ENCODE data around the gene CDK19.
A peak's percentile ranks its signal among the peaks of the same experiment; 100 is the strongest.
"Not testable (repeated sequence)": the region's sequence is repeated elsewhere in the genome, so short reads cannot be mapped to it uniquely, and the experiment has no call there.

CDK19 gene

DNA sequence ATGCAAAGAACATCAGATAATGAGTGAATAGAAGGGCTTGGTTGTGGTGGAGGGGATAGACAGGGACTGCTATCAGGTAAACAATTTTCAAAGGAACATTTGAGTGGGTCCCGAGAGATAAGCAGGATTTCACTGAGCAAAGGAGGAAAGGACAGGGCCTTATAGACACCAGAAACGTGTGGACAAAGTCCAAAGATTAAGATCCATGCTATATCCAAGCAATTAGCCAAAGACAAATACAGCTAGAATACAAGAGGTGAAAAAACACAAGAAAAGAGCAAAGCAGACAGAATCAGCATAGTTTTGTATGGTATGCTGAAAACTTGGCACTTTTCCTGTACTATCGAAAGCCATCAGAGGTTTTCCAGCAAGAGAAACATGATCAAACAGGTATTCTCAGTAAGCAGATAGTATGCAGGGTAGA is 59.8 kb downstream of the CDK19 start:
- DNase-seq, result no peak

DNA sequence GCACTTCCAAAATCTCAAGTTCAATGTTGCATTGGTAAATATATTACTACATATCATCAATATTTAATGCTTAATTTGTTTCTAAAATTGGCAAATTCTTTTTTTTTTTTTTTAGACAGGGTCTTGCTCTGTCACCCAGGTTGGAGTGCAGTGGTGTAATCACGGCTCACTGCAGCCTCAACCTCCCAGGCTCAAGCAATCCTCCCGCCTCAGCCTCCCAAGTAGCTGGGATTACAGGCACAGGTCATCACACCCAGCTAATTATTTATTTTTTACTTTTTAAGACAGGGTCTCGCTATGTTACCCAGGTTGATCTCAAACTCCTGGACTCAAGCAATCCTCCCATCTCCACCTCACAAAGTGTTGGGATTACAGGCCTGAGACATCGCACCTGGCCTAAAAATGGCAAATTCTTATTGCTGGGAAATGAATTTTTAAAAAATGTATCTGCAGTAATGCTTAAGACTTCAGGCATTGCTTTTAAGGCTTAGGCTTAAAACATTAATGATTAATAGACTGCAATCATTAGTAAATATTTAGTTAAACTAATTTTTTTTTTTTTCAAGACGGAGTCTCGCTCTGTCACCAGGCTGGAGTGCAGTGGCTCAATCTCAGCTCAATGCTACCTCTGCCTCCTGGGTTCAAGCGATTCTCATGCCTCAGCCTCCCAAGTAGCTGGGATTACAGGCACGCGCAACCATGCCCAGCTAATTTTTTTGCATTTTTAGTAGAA is 61.2 kb downstream of the CDK19 start:
- DNase-seq, result not testable (repeated sequence)

DNA sequence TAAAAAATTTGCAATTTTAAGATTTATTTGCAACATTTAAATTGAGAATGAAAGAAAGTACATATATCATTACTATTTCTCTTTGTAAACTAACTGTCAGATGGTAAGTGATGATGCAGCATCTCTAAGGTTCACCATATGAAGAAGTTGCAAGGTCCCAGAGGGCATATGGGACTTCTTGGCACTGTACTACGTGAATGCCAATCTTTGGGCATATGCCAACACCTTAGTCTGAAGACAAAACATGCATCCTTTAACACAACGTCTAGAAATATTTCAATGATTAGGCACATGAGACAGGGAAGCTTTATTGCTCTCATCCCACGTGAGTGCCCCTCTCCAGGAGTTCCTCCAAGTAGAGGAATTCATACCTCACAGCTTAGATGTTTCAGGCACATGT is 66.8 kb downstream of the CDK19 start:
- DNase-seq, result no peak

DNA sequence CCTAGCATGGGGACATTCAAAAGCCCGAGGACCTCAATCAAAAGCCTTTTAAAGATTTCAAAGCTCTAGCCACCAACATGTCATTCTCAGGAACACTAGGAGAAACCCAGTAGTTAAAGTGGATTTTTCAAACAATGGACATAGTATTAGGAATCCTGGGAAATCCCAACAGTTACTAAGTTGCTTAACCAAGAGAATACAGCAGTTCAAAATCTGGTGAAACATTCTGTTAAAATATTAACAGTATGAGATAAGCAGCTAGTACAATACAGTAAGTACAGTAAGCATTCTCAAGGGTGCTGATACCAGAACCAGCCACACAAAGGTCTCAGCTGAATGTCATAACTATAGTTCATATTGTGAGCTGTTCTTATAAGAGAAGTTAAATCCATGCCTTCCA is 68.6 kb downstream of the CDK19 start:
- DNase-seq, result no peak

DNA sequence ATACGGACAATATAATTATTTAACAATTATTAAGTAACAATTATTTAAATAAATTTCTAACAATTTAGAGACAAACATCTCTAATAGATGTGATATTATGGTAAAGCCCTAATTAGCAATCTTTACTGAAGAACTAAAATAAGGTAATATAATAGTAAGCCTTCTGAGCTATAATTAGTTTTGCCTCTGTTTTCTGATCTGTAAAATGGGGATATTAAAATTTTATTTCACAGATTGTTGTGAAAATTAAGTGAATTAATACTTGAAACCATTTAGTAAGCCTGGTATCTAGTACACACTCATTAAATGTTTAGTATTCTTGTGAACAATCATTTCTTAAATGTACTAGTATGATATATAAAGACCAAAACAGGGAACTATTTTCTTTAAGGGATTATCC is 70.3 kb downstream of the CDK19 start:
- DNase-seq, result no peak

DNA sequence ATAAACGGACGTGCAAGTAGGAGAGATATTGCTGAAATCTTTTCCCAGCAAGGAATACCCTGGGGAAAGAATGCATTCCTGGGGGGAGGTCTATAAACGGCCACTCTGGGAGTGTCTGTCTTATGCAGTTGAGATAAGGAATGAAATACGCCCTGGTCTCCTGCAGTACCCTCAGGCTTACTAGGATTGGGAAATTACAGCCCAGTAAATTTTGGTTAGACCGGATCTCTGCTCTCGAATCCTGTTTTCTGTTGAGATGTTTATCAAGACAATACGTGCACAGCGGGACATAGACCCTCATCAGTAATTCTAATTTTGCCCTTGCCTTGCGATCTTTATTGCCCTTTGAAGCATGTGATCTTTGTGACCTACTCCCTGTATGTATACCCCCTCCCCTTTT is 72.7 kb downstream of the CDK19 start:
- DNase-seq, result peak; percentile 0

DNA sequence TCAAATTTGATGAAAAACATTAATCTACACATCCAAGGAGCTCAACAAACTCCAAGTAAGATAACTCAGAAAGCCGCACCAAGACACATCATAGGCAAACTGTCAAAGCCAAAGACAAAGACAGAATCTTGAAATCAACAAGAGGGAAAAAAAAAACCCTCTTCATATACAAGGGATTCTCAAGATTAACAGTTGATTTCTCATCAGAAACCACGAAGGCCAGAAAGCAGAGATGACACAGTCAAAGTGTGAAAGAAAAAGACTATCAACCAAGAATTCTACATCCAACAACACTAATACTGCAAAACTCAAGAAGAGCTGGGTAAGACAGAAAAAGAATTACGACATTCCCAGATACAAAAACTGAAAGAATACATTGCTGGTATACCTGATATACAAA is 73.8 kb downstream of the CDK19 start:
- DNase-seq, result no peak

DNA sequence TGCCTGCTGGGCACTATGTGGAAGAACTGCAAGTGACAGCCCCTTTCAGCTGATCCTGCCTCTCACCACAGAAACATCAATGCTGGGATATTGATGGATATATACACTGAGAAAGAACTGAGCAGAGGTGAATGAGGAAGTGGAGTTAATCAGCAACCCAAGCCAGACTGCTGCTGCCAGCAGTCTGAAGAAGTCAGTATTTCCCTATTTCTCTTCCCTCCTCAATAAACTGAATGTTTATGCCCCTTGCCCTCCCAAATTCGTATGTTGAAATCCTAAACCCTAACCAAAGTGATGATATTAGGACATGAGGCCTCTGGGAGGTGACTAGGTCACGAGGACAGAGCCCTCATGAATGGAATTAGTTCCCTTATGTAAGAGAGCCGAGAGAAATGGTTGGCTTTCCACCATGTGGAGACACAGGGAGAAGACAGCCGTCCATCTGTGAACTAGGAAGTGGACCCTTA is 76.3 kb downstream of the CDK19 start:
- peak; percentile 5 for DNase-seq

DNA sequence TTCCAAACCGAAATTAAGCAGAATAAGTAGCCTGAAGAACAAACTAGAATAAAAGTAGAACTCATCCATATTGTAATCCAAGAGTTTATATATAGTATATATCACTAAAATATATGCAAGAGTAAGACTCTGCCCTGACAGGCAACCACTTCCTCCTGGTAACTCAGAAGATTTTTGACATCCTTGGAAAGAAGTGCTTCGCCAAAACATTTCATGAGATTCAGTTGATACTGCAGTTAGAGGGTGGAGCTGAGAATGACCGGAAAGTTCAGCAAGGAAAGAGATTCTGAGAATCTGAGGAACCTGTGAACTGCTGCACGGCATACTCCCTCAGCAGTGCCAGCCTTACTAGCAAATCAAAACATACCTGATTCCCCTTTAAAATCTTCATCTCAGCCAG is 79.6 kb downstream of the CDK19 start:
- no peak for DNase-seq

DNA sequence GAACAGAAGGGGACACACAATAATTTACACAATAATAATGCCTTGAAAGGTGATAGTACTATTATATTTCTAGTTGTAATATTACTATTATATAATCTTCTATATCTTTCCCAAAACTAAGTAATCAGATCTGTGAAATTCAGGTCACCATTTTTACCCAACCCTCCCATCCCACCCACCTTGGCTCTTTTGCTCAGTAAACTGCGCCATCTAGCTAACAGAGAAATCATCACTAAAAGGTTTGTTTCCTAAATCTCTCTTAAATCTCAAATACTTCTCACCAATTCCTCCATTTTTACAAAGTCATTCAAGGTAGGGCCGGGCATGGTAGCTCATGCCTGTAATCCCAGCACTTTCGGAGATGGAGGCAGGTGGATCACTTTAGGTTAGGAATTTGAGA is 83.4 kb downstream of the CDK19 start:
- no peak for DNase-seq

DNA sequence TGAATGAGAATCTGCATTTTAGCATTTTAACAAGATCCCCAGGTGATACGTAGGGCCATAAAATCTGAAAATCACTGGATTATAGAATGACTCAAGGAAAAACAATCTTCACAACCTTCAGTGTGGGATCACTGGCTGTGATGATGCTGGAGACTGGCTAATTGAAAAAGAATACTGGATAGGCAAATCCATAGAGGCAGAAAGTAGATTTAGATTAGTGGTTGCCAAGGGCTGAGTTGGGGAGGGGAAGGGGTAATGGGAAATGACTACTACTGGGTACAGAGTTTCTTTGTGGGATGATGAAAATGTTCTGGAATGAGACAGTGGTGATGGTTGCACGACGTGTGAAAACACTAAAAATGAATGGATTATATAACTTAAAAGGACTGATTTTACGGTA is 84.1 kb downstream of the CDK19 start:
- no peak for DNase-seq

DNA sequence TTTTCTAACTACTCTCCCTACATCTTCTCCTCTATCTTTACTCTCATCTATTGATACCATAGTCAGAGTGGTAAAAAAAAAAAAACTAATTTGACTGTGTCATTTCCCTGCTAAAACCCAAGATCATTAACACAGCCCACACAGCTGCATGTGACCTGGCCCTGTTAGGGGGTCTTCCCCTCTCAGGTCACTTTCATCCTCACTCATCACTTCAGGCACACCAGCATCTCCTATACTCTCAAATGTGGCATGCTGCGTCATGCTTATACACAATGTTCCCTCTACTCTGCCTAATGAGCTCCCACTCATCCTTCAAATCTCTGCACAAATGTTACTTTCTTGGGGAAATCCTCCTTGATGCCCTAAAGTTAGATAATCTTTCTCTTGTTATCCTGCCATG is 86.8 kb downstream of the CDK19 start:
- no peak for DNase-seq

DNA sequence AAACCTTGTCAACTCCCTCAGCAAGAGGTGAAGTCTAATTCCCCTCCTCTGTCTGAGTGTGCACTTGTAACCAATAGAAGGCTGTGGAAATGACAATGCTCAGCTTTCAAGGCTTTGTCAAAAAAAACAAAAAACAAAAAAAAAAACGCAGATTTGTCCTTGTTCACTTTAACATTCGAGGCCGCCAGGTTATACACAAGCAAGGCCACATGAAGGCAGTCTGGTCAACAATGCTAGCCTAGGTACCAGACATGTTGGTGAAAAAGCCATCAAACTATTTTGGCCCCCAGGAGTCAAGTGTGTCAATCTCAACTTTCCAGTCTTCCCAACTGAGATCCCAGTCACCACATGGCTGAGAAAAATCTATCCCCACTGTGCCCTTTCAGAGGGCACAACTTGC is 92.3 kb downstream of the CDK19 start:
- no peak for DNase-seq

DNA sequence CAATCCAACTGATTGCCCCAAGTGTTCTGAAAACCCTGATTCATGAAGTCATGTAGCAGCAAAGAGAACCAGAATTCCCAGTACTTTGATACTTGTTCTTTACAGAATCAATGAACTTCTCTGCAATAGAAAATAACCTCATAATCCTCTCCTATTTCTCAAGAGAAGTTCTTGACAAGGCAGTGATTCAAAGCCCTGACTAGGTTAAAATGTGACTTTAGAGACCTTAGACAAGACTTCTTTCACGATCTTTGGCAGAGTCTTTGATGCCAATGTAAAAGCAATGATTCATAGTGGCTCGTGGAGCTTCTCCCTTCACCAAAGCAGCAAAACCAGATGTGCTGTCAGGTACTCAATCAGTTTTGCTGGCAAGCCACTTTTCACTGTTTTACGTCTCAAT is 95.2 kb downstream of the CDK19 start:
- DNase-seq, result no peak

DNA sequence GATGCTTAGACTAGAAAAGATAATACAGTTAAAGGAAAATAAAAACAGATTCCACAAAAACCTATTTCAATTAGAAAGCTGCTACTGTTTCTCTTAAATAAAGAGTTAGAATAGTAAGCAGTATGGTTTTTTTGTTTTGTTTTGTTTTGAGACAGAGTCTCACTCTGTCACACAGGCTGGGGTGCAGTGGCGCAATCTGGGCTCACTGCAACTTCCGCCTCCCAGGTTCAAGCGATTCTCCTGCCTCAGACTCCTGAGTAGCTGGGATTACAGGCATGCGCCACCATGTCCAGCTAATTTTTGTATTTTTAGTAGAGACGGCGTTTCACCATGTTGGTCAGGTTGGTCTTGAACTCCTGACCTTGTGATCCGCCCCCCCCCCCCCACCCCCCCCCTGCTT is 95.7 kb downstream of the CDK19 start:
- DNase-seq, result not testable (repeated sequence)

DNA sequence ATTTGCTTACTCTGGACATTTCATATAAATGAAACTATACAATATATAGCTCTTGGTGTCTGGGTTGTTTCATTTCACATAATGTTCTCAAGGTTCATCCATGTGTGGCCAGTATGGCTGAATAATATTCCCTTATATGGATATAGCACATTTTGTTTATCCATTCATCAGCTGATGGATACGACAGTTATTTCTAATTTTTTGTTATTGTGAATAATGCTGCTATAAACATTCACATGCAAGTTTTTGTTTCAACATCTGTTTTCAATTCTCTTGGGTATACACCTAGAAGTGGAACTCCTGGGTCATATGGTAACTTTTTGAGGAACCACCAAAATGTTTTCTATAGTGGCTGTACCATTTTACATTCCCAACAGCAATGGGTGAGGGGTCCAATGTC is 101.1 kb downstream of the CDK19 start:
- no peak for DNase-seq

DNA sequence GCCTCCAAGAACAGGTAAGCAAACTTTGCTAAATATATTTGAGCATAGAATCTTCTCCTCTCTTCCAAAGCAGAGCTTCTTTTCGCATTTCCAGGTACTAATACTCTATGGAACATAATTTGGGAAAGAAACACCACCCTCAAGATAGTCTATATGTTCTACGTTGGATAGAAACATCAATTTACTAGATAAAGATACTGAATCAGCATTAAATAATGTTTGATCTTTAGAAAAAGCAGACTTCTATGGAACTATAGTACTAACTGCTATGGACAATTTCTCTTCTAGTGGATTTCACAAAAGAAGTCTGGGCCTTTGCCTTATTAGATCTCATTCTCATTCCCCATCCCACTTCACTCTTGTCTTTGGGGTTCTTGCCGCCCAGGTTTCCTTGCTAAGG is 103.0 kb downstream of the CDK19 start:
- DNase-seq, result no peak

DNA sequence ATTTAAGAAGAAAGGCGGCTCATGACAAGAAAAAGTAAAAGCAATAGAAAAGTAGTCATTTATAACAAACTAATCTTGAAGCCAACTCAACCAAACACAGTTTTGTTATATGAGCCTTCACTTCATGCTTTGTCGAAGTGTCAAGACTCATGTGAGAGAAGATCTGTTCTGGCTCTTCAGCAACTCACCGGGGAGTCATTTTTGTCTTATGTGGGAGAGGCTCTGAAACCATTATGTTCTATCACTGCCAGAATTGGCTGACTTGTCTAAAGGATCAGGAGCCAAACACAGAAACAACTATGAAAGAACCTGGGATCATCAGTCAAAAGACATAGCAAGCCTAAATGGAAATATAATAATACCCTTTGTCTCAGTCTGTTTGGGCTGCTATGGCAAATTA is 105.2 kb downstream of the CDK19 start:
- no peak for DNase-seq

DNA sequence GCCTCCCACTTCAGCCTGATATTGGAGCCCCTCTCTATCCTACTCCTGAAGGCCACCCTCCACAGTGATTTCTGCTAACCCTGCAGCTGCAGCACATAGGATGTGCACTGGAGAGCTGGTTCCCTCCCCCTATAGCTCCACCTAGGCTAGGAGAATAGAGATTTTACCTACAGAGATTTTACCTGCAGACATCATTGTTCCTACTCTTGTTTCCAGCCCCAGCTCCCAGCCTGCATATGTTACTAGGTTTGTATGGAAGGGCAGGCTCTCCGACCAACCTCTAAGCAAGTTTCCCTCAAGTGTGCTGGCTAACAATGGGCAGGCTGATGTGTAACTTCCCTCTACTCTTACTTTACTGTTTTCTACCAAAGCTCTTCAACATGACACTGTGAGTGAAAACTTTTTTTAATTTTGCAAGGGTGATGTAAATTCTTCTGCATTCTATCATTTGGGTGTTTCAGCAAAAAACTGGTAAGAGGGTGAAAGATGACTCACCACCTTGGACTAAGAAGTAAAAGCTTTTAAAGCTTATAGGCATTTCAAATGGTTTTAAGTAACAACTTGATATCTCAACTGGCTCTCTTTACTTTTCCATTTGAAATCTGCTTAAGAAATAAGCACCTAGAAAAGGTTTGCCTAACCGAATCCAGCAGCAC is 106.8 kb downstream of the CDK19 start:
- DNase-seq, result no peak

DNA sequence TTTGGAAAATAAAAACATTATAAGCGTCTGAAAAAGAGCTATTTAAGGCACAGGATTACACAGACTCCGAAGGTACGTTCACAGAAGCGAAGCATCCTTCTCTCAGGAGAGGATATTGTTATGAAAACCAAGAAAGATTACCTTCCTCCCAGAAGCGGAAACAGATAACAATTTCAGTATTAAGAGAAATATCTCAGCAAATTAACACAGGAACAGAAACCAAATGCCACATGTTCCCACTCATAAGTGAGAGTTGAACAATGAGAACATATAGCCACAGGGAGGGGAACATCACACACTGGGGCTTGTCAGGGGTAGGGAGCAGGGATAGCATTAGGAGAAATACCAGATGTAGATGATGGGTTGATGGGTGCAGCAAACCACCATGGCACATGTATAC is 109.7 kb downstream of the CDK19 start:
- DNase-seq, result no peak

DNA sequence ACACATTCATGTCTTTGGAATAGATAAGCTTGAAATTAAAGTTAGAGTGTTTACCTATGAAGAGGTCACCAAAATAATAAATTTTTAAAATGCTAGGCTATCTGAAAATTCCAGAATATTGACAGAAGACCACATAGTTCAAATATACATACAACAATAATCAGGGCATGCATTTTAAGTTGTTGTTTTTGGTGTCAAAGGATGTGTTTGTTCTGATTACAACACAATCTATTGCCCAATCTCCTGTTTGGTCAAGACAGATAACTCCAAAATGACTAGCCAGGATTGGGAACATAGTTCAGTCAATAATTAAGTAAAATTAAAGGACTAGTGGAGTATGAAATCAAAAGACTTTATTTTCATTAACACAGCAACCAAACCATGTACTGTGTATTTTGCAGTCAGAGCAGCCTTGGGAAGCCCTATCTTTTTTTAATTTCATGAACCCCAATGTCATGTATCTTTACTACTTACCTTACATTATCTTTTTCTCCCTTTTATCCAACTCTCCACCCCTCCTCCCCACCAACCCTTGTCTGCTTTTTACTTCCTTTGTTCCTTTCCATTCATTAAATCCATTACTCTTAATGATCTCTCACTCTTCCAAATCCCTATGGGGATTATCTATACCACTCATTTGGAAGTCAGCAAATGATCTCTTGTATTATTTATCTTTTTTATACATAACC is 111.2 kb downstream of the CDK19 start:
- DNase-seq, result no peak

DNA sequence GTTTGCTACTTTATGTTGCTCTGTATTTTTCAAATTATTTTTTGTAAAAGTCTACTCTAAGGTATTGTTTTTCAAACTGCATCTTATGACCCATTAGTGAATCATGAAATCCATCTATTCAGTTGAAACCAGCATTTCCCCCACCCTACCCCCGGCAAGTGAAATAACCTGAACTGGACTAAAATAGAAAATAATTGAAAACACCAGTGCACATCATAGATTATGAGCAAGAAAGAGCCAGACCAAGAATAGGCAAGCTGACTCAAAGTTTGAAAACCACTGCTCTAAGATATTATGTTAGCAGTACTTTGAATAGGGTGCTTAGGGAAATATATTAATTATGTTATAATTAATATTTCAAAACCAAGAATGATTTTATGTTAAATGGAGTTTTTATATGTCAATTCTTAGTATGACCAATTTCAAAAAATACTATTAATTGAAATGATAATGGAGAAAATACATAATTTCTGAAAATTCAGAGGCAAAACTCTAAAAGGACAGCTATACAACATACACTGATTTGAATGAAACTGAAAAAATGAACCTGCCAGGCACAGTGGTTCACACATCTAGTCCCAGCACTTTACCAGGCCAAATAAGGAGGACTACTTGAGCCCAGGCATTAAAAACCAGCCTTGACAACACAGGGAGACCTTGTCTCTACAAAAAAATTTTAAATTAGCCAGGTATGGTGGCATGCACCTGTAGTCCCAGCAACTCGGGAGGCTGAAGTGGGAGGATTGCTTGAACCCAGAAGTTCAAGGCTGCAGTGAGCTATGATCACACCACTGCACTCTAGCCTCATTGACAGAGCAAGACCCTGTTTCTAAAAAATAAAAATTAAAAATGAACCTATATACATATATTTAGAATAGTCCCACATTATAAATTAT is 112.0 kb downstream of the CDK19 start:
- no peak for DNase-seq

DNA sequence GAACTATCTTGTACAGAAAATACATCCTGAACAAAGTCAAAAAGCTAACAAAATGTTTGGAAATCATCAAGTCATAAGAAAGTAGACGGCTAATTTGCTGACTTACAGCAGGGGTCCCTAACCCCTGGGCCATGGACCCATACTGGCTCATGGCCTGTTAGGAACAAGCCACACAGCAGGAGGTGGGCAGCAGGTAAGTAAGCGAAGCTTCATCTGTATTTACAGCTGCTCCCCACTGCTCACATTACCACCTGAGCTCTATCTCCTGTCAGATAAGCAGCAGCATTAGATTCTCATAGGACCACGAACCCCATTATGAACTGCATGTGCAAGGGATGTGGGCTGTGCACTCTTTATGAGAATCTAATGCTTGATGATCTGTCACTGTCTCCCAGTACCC is 115.5 kb downstream of the CDK19 start:
- no peak for DNase-seq

All from CD4-positive, alpha-beta T cell treated with Interleukin-21 for 1 hour (primary cell).